ENCODE results near the gene ITGB3.

ITGB3 gene

DNA sequence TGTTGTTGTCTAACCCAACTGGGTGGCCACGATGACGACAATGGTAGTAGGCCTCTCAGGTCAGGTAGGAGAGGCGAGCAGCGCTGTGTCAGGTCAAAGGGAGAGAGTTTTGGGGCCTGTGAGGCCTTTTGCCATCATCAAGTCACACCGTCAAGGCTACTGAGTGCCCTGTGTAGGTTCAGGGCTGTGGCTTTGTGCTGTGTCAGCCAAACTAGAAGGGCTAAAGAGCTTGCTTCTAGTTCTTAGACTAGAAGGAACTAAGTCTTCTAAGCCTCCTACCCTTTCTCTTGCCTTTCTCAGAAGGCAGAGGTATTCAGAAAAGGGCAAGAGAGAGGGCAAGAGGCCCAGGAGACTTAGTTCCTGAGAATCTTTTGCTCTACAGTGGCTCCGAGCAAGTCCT is 45.1 kb downstream of the ITGB3 start:
- DNase-seq (ENCODE audit: low read depth in 2 of 2): no peak

DNA sequence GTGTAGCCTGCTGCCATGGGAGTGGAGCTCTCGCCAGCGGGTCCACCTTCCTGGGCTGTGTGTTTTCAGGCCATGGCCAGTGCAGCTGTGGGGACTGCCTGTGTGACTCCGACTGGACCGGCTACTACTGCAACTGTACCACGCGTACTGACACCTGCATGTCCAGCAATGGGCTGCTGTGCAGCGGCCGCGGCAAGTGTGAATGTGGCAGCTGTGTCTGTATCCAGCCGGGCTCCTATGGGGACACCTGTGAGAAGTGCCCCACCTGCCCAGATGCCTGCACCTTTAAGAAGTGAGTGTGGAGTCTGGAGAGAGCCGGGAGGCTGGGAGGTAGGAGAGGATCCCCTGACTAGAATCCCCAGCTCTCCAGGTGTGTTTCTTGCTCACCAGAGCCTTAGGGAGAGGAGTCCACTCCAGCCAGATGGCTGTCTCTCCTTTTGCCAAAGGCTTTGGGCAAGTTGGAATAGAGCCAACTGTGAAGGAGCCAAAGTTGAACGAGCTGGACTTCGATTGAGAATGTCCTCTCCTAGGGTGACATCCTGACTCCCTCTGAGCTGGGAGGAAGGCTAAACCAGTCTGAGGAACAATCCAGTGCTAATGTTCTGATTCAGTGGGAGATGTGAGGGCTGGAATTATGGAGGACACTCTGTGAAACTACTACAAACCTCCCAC is 45.7 kb downstream of the ITGB3 start:
- no peak for DNase-seq (ENCODE audit: low read depth in 2 of 2)

DNA sequence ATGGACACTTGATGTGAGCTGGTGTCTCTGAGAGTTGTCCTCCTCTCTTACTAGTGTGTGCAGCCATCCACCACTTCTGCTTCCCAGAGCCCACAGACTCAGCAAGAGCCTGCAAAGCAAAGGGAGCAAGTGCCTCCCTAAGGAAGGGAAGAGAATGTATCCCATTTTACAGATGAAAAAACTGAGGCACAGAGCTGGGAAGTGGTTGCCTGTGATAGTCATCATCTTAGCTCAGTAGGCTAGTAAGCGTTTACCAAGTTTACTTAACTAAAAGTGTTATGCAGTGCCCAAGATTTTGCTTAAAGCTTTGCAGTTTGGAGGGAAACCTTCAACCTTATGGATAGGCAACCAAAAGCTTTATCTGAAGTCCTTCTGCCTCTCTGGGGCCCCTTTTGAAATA is 47.1 kb downstream of the ITGB3 start:
- no peak for DNase-seq (ENCODE audit: low read depth in 2 of 2)

DNA sequence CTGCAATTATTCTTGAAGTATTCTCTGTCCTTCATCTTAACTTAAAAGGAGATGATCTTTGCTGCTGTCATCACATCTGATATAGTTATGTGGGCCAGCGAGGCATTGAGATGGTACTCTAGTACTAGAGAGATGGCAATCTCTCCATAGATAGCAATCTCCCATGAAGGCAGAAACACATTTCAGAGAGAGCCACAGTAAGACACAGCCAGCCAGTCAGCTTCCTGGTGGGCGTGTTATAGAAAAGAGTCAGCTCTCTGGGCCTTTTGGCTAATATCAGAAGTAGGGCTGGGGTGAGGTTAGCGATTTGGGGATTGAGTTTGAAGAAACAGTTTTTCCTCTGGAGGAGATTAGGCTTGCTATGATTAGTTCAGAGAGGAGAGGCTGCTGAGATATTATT is 47.5 kb downstream of the ITGB3 start:
- DNase-seq (ENCODE audit: low read depth in 2 of 2): peak in 1 of 2 donors; percentile 15

DNA sequence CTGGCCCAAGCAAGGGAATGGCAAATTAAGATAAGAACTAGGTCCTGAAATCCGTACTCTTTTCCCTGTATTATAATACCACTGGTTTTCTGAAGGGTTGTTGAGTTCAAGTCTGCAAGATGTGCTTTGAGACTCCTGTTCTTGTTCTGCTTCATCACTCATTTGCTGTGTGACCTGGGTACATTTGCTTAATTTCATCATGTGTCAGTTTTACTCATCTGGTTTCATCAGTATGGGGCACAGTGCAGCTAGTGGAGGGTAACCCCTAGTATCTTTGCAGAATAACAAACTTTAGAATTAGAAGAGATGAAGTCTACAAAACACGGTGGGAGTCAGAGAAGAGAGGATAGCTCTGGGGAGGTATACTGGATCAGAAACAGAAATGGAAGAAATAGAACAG is 48.2 kb downstream of the ITGB3 start:
- DNase-seq (ENCODE audit: low read depth in 2 of 2): no peak

DNA sequence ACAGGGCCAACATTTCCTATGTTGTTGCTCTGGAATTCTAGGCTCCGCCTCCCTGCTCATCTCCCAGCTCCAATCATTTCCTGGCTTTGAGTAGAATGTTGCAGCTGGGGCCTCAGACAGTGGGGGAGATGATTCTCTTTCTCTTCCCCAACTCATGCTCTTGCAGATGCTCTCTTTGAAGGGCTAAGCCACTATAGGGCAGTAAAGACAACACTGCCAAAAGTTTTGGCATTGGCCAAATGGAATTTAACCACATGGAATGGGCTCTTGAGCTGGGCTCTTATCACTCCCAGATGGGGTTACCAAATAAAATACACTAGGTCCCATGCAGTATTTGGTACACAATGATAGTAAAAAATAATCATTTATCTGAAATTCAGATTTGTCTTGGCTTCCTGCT is 50.6 kb downstream of the ITGB3 start:
- DNase-seq (ENCODE audit: low read depth in 2 of 2): no peak

DNA sequence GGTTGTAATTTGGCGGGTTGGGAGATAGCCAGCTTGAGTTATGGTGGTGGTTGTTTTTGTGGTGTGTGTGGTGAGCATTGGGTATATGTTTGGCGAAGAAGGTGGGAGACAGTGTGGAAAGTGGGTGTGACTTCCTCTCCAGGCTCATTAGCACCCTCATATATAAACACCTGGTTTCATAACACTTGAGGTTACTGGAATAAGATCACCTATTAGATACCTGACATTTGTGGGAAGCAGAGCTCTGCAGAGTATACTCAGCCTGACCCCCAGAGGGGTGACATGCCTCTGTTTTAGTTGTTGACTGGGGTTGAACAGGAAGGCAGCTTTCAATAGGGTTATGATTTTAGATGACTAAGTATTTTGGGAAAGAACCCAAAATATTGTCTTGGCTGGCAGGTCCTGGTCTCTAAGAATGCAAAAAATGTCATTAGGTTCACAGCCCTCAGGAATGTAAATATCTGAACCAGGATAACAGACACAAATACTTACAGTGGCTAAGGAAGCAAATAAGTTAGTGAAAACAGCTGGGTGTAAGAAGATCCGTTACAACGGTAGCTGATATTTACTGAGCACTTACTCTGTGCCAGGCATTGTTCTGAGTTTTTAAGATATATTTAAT is 51.8 kb downstream of the ITGB3 start:
- no peak for DNase-seq (ENCODE audit: low read depth in 2 of 2)

DNA sequence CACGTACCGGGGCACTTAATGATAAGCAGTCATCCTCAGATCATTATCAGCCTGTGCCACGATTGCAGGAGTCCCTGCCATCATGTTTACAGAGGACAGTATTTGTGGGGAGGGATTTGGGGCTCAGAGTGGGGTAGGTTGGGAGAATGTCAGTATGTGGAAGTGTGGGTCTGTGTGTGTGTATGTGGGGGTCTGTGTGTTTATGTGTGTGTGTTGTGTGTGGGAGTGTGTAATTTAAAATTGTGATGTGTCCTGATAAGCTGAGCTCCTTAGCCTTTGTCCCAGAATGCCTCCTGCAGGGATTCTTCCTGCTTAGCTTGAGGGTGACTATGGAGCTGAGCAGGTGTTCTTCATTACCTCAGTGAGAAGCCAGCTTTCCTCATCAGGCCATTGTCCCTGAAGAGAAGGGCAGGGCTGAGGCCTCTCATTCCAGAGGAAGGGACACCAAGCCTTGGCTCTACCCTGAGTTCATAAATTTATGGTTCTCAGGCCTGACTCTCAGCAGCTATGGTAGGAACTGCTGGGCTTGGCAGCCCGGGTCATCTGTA is 56.6 kb downstream of the ITGB3 start:
- no peak for DNase-seq (ENCODE audit: low read depth in 2 of 2)

DNA sequence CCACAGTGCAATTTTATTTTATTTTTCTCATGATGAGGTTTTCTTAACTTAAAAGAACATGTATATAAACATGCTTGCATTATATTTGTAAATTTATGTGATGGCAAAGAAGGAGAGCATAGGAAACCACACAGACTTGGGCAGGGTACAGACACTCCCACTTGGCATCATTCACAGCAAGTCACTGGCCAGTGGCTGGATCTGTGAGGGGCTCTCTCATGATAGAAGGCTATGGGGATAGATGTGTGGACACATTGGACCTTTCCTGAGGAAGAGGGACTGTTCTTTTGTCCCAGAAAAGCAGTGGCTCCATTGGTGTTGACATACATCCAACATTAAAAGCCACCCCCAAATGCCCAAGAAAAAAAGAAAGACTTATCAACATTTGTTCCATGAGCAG is 57.8 kb downstream of the ITGB3 start:
- no peak for DNase-seq (ENCODE audit: low read depth in 2 of 2)

DNA sequence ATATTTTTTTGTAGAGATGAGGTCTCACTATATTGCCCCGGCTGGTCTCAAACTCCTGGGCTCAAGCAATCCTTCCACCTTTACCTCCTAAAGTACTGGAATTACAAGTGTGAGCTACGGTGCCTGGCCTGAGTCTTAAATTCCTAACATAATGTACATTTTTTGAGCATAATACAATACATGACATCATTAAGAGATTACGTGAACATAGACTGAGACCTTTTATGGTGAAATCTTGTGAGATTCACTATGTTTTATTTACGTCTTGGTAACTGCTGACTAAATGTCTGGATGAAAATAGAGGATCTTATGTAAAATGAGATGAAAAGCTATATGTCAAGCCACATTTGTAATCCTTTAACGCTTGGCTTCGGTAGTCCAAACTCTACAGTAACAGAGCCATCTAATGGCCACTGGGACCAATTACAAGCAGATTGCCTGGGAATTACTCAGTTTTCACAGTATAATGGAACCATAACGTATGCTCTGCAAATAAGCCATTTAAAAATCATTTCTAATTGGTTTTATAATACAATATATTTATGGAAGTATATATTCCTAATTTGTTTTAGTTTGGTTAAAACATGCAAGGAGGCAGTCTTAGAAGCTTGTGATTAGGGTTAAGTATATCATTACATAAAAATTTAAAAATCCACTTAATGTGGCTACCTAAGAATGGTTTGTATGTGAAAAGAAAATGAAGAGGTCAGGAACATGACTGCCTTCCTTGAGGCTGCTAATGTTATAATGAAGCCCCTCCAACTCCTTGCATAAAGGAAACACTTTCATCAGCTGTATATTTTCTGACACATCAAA is 62.0 kb downstream of the ITGB3 start:
- no peak for DNase-seq (ENCODE audit: low read depth in 2 of 2)

DNA sequence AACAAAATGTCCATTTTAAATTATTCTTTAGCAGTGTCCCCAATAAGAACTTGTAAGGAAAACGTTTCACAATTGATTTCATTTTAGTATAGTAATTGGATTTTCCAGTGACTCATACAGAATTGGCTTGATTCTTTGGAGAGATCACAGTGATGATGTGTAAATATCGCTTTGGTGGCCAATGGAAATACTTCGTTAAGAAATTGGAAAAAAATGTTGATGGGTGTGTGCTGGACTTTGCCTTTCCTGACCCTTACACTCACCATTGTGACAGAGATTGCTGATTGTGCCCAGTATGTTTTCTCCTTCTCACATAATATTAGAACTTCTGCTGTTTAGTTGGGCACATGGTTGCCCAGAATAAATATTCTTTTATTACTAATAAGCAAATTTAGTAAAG is 62.7 kb downstream of the ITGB3 start:
- DNase-seq (ENCODE audit: low read depth in 2 of 2): no peak

DNA sequence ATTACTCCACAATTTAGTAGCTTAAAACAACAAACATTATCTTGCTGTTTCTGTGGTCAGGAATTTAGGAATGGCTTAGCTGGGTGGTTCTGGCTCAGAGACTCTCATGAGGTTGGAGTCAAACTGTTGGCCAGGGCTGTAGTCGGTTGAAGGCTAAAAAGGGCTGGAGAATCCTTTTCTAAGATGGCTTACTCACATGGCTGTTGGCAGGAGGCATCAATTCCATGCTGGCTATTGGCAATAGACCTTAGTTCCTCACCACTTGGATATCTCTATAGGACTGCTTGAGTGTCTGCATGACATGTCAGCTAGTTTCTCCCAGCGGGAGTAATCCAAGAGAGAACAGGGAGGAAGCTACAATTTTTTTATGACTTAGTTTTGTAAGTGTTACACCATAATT is 63.5 kb downstream of the ITGB3 start:
- DNase-seq (ENCODE audit: low read depth in 2 of 2): no peak

DNA sequence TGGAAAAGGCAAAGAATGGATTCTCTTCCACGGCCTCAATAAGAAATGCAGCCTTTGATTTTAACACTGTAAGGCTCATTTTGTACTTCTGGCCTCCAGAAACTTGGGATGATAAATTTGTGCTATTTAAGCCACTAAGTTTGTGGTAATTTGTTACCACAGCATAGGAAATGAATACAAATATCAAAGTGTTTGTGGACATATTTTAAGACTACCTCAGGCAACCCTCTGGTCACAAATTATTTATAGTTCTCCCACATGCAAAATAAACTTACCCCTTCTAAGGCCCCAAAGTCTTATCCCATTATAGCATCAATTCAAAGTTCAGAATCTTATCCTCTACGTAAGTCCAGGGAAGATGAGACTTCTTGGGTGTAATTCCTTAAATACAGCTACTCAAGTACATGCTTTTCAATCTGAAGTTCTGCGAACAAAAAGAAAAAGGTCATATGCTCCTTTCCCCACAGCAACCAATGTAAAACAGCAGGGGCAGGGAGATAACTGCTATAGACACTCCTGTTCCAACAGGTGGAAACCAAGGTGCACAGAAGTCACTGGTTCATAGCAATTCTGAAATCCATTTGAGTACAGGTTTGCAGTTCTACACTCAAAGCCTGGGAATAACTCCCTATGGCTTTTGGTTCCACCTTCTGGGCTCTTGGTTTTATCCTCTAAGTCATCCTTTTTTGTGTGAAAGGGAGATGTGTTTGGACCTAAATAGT is 64.7 kb downstream of the ITGB3 start:
- DNase-seq (ENCODE audit: low read depth in 2 of 2): no peak

DNA sequence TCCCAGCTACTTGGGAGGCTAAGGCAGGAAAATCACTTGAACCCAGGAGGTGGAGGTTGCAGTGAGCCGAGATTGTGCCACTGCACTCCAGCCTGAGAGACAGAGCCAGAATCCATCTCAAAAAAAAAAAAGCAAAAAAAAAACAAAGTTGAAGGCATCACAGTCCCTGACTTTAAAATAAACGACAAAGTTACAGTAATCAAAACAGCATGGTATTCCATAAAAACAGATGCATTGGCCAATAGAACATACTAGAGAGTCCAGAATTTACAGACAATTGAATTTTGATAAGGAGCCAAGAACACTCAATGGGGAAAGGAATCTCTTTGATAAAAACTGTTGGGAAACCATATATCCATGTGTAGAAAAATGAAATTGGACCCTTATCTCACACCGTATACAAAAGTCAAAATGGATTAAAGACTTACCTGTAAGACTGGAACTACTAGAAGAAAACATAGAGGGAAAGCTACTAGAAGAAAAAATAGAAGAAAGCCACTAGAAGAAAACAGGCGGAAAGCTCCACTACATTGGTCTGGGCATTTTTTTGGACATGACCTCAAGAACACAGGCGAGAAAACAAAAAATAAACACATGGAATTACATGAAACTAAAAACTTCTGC is 67.4 kb downstream of the ITGB3 start:
- no peak for DNase-seq (ENCODE audit: low read depth in 2 of 2)

DNA sequence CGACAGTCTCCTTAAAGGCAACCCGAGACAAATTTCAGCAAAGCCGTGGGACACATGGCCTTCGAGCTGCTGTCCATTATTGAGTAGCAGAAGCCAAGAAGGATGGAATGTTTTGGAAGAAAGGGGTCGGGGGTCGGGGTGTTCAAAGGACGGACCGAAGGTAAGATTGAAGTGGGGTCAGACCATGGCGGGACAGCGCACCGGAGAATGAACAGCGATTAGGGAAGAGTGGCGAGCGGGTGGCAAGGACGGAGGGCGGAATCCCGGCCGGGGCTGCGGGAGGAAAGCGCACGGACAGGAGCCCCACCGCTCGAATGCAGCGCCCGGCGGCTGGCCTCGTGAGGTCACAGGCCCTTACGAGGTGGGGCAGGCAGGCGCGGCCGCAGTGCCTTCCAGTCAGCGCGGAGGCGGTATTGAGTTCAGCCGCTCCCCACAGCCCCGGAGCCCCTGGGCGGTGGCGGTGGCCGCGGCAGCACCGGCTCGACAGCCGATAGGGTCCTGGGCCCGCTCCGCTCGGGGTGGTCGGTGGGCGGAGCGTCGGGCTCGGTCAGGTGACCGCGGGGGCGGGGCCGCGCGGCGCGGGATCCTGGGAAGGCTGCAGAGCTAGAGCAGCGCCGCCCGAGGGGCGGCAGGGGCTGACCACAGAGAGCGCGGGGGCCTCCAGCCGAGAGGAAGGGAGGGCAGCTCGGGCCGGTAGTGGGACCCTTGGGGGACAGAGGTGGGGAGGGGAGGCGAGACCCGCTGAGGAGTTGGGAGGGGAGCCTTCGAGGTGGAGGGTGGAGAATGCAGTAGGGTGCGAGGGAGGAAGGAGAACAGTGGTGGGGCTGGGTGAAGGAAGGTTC is 70.0 kb downstream of the ITGB3 start, which contains the start of gene EFCAB13:
TSS of gene EFCAB13 (plus strand) at position 574 of the 842 bp plus-strand sequence. CDS start 4,399 bp downstream, outside the sequence.
- peak; percentile 65 to 75 for DNase-seq (ENCODE audit: low read depth in 2 of 2)

DNA sequence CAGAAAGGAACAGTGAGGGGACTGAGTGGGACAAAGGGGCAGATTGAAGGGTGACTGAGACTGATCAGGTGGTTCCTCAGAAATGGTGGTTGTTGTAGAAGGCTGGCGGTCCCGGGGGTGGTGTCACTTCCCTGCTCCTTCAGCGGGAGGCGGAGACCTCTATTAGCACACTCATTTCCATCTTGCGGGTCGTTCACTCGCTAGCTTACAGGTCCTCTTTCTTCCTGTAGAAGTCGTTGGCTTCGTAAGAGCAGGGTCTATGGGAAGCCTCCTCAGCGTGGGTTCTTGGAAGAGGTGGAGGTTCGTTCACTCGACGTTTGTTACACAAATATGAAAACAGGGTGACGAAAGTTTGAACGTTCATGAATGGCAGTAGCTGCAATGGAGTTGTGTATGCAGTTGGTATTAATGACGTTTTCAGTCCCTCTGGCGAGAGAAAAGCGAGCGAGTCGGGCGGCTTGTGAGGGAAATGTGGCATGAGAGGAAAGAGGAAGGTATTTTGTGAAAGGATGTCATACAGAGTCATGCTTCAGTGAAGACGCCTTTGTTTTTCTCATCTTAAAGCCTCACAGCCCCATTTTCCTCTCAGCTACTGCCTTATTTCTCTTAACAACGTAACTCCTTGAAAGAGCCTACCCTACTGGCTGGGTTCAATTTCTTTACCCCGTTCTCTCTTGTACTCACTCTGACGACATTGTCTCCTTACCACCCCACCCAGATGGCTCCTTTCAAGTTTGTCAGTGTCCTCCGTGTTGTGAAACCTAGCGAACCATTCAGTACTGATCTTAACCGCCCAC is 70.8 kb downstream of the ITGB3 start:
- DNase-seq (ENCODE audit: low read depth in 2 of 2): peak; percentile 4 to 30

DNA sequence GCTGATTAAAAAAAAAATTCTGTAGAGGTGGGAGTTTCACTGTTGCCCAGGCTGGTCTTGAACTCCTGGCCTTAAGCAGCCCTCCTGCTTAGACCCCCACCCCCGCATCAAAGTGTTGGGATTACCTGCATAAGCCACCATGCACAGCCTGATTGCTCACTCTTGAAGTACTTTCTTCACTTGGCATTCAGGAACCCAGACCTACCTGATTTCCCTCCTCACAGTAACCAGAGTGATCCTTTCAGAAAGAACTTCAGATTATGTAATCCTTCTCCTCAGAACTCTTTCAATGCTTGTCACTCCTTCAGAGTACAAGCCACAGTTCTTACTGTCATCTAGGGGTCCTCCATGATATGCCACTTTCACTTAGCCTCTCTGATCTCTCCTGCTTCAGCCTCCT is 71.5 kb downstream of the ITGB3 start:
- DNase-seq (ENCODE audit: low read depth in 2 of 2): no peak

DNA sequence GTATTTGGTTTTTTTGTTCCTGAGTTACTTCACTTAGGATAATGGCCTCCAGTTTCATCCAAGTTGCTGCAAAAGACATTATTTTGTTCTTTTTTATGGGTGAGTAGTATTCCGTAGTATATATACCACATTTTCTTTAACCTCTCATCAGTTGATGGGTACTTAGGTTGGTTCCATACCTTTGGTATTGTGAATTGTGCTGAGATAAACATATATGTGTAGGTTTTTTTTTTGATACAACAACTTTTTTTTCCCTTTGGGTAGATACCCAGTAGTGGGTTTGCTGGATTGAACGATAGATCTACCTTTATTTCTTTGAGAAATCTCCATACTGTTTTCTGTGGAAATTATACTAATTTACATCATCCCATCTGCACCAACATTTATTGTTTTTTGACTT is 76.9 kb downstream of the ITGB3 start:
- no peak for DNase-seq (ENCODE audit: low read depth in 2 of 2)

DNA sequence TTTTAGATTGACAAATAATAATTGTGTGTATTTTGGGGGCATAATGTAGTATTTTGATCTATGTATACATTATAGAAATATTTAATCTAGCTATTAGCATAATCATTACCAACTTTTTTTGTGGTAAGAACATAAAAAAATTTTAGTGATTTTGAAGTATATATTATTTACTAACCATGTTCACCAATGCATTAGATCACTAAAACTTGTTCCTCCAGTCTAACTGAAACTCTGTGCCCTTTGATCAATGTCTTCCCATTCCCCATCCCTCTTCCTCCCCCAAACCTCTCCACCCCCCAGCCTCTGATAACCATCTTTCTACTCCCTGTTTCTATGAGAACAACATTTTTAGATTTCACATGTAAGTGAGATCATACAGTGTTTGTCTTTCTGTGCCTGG is 78.7 kb downstream of the ITGB3 start:
- no peak for DNase-seq (ENCODE audit: low read depth in 2 of 2)
